GM12878 (cell line): Measurements from ENCODE around the gene RIC8B. TPM values are rescaled to one million over a fixed set of nuclear protein-coding genes. Genes with fewer than 3 reads are reported as not detected.

Experiments
- ATAC-seq: fragments of 200-7000 bp; cut with Tn5 transposase; 3 replicates; pipeline ENCODE4 v1.9.1; 2020; ENCODE audit warnings: mild to moderate bottlenecking, moderate library complexity
- BruUV-seq: library from RNA; stranded (reverse); fragments of 400-500 nt; replicated peaks from 2 replicates; lab custom pipeline; 2021; lab: Mats Ljungman, UMichigan
- CTCF ChIA-PET: fragments of 300-600 bp; sonication (Branson Sonifier 250); formaldehyde crosslinking; extraction: SDS; loops from one replicate; lab custom pipeline; 2021; ENCODE audit warnings: inconsistent platforms; lab: Yijun Ruan, JAX
- POLR2A ChIA-PET: fragments of 350-600 bp; formaldehyde crosslinking; extraction: SDS; loops from one replicate; lab custom pipeline; 2021; ENCODE audit warnings: inconsistent platforms; lab: Charles Lee
- RAD21 ChIA-PET: fragments of 300-600 bp; sonication (Branson Sonifier 250); formaldehyde crosslinking; loops from one replicate; lab custom pipeline; 2023; ENCODE audit warnings: antibody characterized with exemption; ENCODE audit not compliant: unreplicated experiment; lab: Charles Lee
- SMC1A ChIA-PET: fragments of 300-600 bp; sonication (Branson Sonifier 250); formaldehyde crosslinking; loops from one replicate; lab custom pipeline; 2023; ENCODE audit not compliant: unreplicated experiment, uncharacterized antibody; lab: Charles Lee
- DNase-seq: peaks from one replicate; pipeline ENCODE4 v3.0.0-alpha.2; 2011; ENCODE audit warnings: low read depth, low spot score
- FAIRE-seq: peaks from 3 replicates; lab custom pipeline; 2011; peaks lifted over from hg19 to GRCh38; lab: Jason Lieb, UNC
- H2AFZ ChIP-seq: 2 replicates; pipeline ENCODE4 v1.6.0; 2011; ENCODE audit warnings: low read depth, low read length, control low read depth; ENCODE audit not compliant: control insufficient read depth
- H3K27ac ChIP-seq: 2 replicates; pipeline ENCODE4 v1.5.1; 2011; ENCODE audit warnings: control low read depth; ENCODE audit not compliant: control insufficient read depth, insufficient read depth
- H3K27me3 ChIP-seq, 2 experiments: replicated peaks in 1 of 2; 2 replicates each; pipeline versions ENCODE4 v1.6.0 to v1.6.1; 2011; ENCODE audit warnings: low read length in 1 of 2; ENCODE audit not compliant: control insufficient read depth in 2 of 2, insufficient read depth in 2 of 2
- H3K36me3 ChIP-seq, 2 experiments: 2 replicates each; pipeline ENCODE4 v1.5.1; 2011; ENCODE audit warnings: low read length in 1 of 2; ENCODE audit not compliant: control insufficient read depth in 2 of 2, insufficient read depth in 2 of 2
- H3K4me1 ChIP-seq: 2 replicates; pipeline ENCODE4 v1.6.1; 2011; ENCODE audit warnings: mild to moderate bottlenecking, low read length, moderate library complexity, mixed read lengths; ENCODE audit not compliant: control insufficient read depth, insufficient read depth
- H3K4me2 ChIP-seq: 2 replicates; pipeline ENCODE4 v1.6.0; 2011; ENCODE audit warnings: control low read depth; ENCODE audit not compliant: control insufficient read depth, insufficient read depth
- H3K4me3 ChIP-seq: fragments of 200-600 bp; sonication (generic); 2 replicates; pipeline ENCODE4 v1.5.1; 2016
- H3K79me2 ChIP-seq: 2 replicates; pipeline ENCODE4 v1.6.0; 2011; ENCODE audit warnings: low read length; ENCODE audit not compliant: control insufficient read depth, insufficient read depth
- H3K9ac ChIP-seq: 2 replicates; pipeline ENCODE4 v1.8.0; 2011; ENCODE audit warnings: low read length, control low read depth, mixed read lengths; ENCODE audit not compliant: control insufficient read depth, insufficient read depth
- H3K9me3 ChIP-seq: replicated peaks from 3 replicates; pipeline ENCODE4 v1.5.1; 2011; ENCODE audit warnings: mild to moderate bottlenecking, low read length; ENCODE audit not compliant: control insufficient read depth, insufficient read depth
- H4K20me1 ChIP-seq: 2 replicates; pipeline ENCODE4 v1.6.0; 2011; ENCODE audit not compliant: control insufficient read depth, insufficient read depth
- BCL3 ChIP-seq: IDR thresholded peaks from 2 replicates; pipeline ENCODE4 v1.6.1; 2011; ENCODE audit warnings: borderline replicate concordance, low read depth, mild to moderate bottlenecking, moderate library complexity, low read length; ENCODE audit not compliant: insufficient read depth, poor library complexity, severe bottlenecking
- BCLAF1 ChIP-seq: fragments of 450-650 bp; IDR thresholded peaks from 2 replicates; pipeline ENCODE4 v1.6.1; 2017; ENCODE audit warnings: antibody characterized with exemption, mild to moderate bottlenecking, moderate library complexity
- BMI1 ChIP-seq: fragments of 450-650 bp; IDR thresholded peaks from 2 replicates; pipeline ENCODE4 v1.6.1; 2016; ENCODE audit warnings: mild to moderate bottlenecking, moderate library complexity, borderline replicate concordance
- CREB1 ChIP-seq: IDR thresholded peaks from 2 replicates; pipeline ENCODE4 v1.6.1; 2012; ENCODE audit warnings: low read depth, mild to moderate bottlenecking, inconsistent platforms
- IRF4 ChIP-seq: IDR thresholded peaks from 2 replicates; pipeline ENCODE4 v1.6.1; 2011; ENCODE audit warnings: low read depth, low read length
- PAX5 ChIP-seq: IDR thresholded peaks from 2 replicates; pipeline ENCODE4 v1.6.1; 2011; ENCODE audit warnings: low read depth, low read length, borderline replicate concordance
- PKNOX1 ChIP-seq: fragments of 450-650 bp; IDR thresholded peaks from 2 replicates; pipeline ENCODE4 v1.6.1; 2016; ENCODE audit warnings: mild to moderate bottlenecking
- POLR2AphosphoS2 ChIP-seq: IDR thresholded peaks from 2 replicates; pipeline ENCODE4 v1.6.1; 2011; ENCODE audit warnings: low read depth, mild to moderate bottlenecking, low read length, improper control_type of control experiment, moderate library complexity
- PRDM15 ChIP-seq: fragments of 450-650 bp; formaldehyde crosslinking; IDR thresholded peaks from 2 replicates; pipeline ENCODE4 v1.4.0; 2020; ENCODE audit warnings: mild to moderate bottlenecking, moderate library complexity
- RFX5 ChIP-seq: IDR thresholded peaks from 2 replicates; pipeline ENCODE4 v1.6.1; 2011; ENCODE audit warnings: low read depth, low read length, improper control_type of control experiment
- SREBF2 ChIP-seq: IDR thresholded peaks from 2 replicates; pipeline ENCODE4 v1.6.1; 2012; ENCODE audit warnings: mild to moderate bottlenecking, low read length
- WRNIP1 ChIP-seq: IDR thresholded peaks from 2 replicates; pipeline ENCODE4 v1.6.1; 2011; ENCODE audit warnings: low read depth, low read length, improper control_type of control experiment, borderline replicate concordance
- ZNF24 ChIP-seq: fragments of 450-650 bp; IDR thresholded peaks from 2 replicates; pipeline ENCODE4 v1.6.1; 2017; ENCODE audit warnings: antibody characterized with exemption, mild to moderate bottlenecking
- ZNF274 ChIP-seq: IDR thresholded peaks from one replicate; pipeline ENCODE4 v1.8.0; 2011; ENCODE audit not compliant: insufficient read length, insufficient read depth
- WGBS: methylation state at CpG from one replicate; pipeline ENCODE4 v1.1.6; 2016; ENCODE audit warnings: low lambda C conversion rate; ENCODE audit not compliant: insufficient replicate concordance, insufficient coverage; ENCODE audit errors: missing lambda C conversion rate; 5-methylcytosine and 5-hydroxymethylcytosine counted together
- in situ Hi-C: fragments of 300-500 bp; cut with MboI; formaldehyde crosslinking; loops from 9 replicates; pipeline ENCODE4 v1.14.3; 2018; ENCODE audit warnings: mixed read lengths
- intact Hi-C: fragments of 100-400 bp; cut with micrococcal nuclease; formaldehyde crosslinking; loops from one replicate; pipeline ENCODE4 v1.14.2; 2022; ENCODE audit not compliant: unreplicated experiment
- polyA plus RNA-seq, 11 experiments: library from polyadenylated mRNA; depleted of rRNA in 4 of 11; unstranded in 6 of 11; stranded (reverse) in 5 of 11; fragments of >200 nt; fragmentation: Nextera tagmentation in 4 of 11; fragmentation: Illumina TruSeq in 1 of 11; extraction: Ambion mirVana in 4 of 11; extraction: Trizol in 1 of 11; gene quantifications; 1 replicate in 1 of 11; 2 replicates in 10 of 11; pipeline versions ENCODE4 v1.2.1 to v1.2.3, GENCODE V29; 2011 to 2016; ENCODE audit warnings: inconsistent platforms in 2 of 11, missing spikeins in 2 of 11, low read depth in 1 of 11
- total RNA-seq, 4 experiments: library from RNA; depleted of rRNA in 3 of 4; stranded (reverse); fragments of >200 nt in 3 of 4; fragmentation: Illumina TruSeq in 1 of 4; extraction: Trizol in 1 of 4; gene quantifications; 2 replicates each; pipeline versions ENCODE4 v1.2.1 to v1.2.3, GENCODE V29; 2013 to 2021

RIC8B gene
- total and polyA plus RNA-seq, 10 of the 15 experiments (the other 5 are each of a cell fraction or from before 2014, with no cell fraction given) = 2.3 to 10.8 (median 6.2) TPM

GRCh38 chr12:106815741-106816140 is 41.3 kb downstream of the RIC8B start:
- Histone ChIP-seq H3K9ac (no peak overlapping the region), H3K27me3 (no peaks in the 10 kb centered on the region), H4K20me1 (no peaks in the 10 kb centered on the region; the same call in 1 of the 2 replicates), H3K4me2 (no peak overlapping the region), H3K4me1 (no peaks in the 10 kb centered on the region), H3K9me3 (no peaks in the 10 kb centered on the region), H3K36me3 (peaks cover 3 to 5% of the 10 kb centered on the region in 2 experiments; a peak in 3 of 4 replicates), H3K79me2 (no peaks in the 10 kb centered on the region), H2AFZ (no peak overlapping the region), H3K4me3 (no peak overlapping the region), H3K27ac (no peak overlapping the region)
- in situ Hi-C loops = no loop called here
- intact Hi-C loops = no loop called here
- SMC1A ChIA-PET = interaction anchor here (0.8 kb wide), 1 partner anchor 20 kb away, joined by 4 read pairs; no protein-coding TSS in a partner anchor
- ATAC-seq (no peak), DNase-seq (no peak), FAIRE-seq (no peak)
- RAD21 ChIA-PET = no interaction called here
- POLR2A ChIA-PET = no interaction called here
- TF ChIP-seq BMI1 (no peak), RFX5 (no peak), SREBF2 (no peak), CREB1 (no peak), BCL3 (no peak), POLR2AphosphoS2 (no peak), PRDM15 (CRISPR knock-in tag) (no peak), PAX5 (no peak), PKNOX1 (no peak), ZNF24 (no peak), BCLAF1 (no peak), WRNIP1 (no peak), ZNF274 (no peak), IRF4 (no peak)
- no TSS peak for BruUV-seq
- 94% methylated on average over 1 of the region's 1 CpG for WGBS
- CTCF ChIA-PET = interaction anchor here (1.5 kb wide), 1 partner anchor 26 kb away, joined by 4 read pairs; no protein-coding TSS in a partner anchor
